Caco-2 (cell line): ENCODE results near the gene NFATC1. TPM values are rescaled to one million over a fixed set of nuclear protein-coding genes. Genes with fewer than 3 reads are reported as not detected.

Source experiments
- BruUV-seq: library from RNA; stranded (reverse); fragments of 400-500 nt; replicated peaks from 2 replicates; lab custom pipeline; 2021; lab: Mats Ljungman, UMichigan
- CTCF ChIA-PET: fragments of 300-600 bp; sonication (Branson Sonifier 250); formaldehyde crosslinking; loops from one replicate; lab custom pipeline; 2022; ENCODE audit warnings: antibody characterized with exemption; lab: Charles Lee
- POLR2A ChIA-PET: fragments of 300-600 bp; sonication (Branson Sonifier 250); formaldehyde crosslinking; loops from one replicate; lab custom pipeline; 2022; ENCODE audit warnings: antibody characterized with exemption; lab: Charles Lee
- DNase-seq, 2 experiments: peaks; one replicate each; pipeline versions ENCODE4 v3.0.0 to v3.0.0-alpha.2; 2020 to 2022
- H3K27me3 ChIP-seq: replicated peaks from 2 replicates; pipeline ENCODE4 v1.6.0; 2011; ENCODE audit warnings: low read length; ENCODE audit not compliant: control insufficient read depth, insufficient read depth
- H3K36me3 ChIP-seq: 2 replicates; pipeline ENCODE4 v1.5.1; 2011; ENCODE audit warnings: low read length; ENCODE audit not compliant: control insufficient read depth, insufficient read depth
- H3K4me1 ChIP-seq: fragments of 250-450 bp; sonication (Bioruptor Pico); 2 replicates; pipeline ENCODE4 v1.5.1; 2020; ENCODE audit warnings: mild to moderate bottlenecking
- H3K4me3 ChIP-seq: 2 replicates; pipeline ENCODE4 v1.5.1; 2011; ENCODE audit warnings: low read depth, mild to moderate bottlenecking, control low read depth, low read length
- H3K9me3 ChIP-seq: fragments of 250-450 bp; sonication (Bioruptor Pico); 2 replicates; pipeline ENCODE4 v1.5.1; 2020; ENCODE audit warnings: mild to moderate bottlenecking, moderate library complexity
- H3K27ac Mint-ChIP-seq: one replicate; pipeline ENCODE4 v1.8.0; 2022; ENCODE audit warnings: mixed read lengths; ENCODE audit not compliant: unreplicated experiment
- H3K27me3 Mint-ChIP-seq: one replicate; pipeline ENCODE4 v1.8.0; 2022; ENCODE audit warnings: mixed read lengths; ENCODE audit not compliant: insufficient read depth, unreplicated experiment
- H3K36me3 Mint-ChIP-seq: one replicate; pipeline ENCODE4 v1.8.0; 2022; ENCODE audit warnings: mild to moderate bottlenecking, mixed read lengths; ENCODE audit not compliant: insufficient read depth, unreplicated experiment
- H3K4me1 Mint-ChIP-seq: one replicate; pipeline ENCODE4 v1.8.0; 2022; ENCODE audit warnings: low read depth, mixed read lengths; ENCODE audit not compliant: unreplicated experiment
- H3K4me3 Mint-ChIP-seq: one replicate; pipeline ENCODE4 v1.8.0; 2022; ENCODE audit warnings: mild to moderate bottlenecking, moderate library complexity, mixed read lengths; ENCODE audit not compliant: unreplicated experiment
- H3K9me3 Mint-ChIP-seq: one replicate; pipeline ENCODE4 v1.8.0; 2022; ENCODE audit warnings: mixed read lengths; ENCODE audit not compliant: unreplicated experiment
- CTCF ChIP-seq, 2 experiments: fragments of 200-600 bp in 1 of 2; IDR thresholded peaks; 1 replicate in 1 of 2; 2 replicates in 1 of 2; pipeline versions ENCODE4 v1.5.1 to v1.8.0; 2011 to 2022; ENCODE audit warnings: antibody characterized with exemption in 1 of 2, control low read depth in 1 of 2, inconsistent platforms in 1 of 2, low read depth in 1 of 2, low read length in 1 of 2, mild to moderate bottlenecking in 1 of 2, moderate library complexity in 1 of 2; ENCODE audit not compliant: insufficient read depth in 1 of 2, severe bottlenecking in 1 of 2, unreplicated experiment in 1 of 2
- intact Hi-C: fragments of 100-400 bp; cut with micrococcal nuclease; formaldehyde crosslinking; loops from one replicate; pipeline ENCODE4 v1.10.0; 2022; ENCODE audit not compliant: unreplicated experiment
- total RNA-seq: library from RNA; stranded (reverse); gene quantifications from 2 replicates; pipeline ENCODE4 v1.2.3, GENCODE V29; 2022

The NFATC1 gene
- total RNA-seq, 1 experiment from 2014 or later, result 0.66 TPM

- Mint-ChIP-seq H3K27ac (no peak overlapping the region), H3K4me1 (no peaks in the 10 kb centered on the region), H3K9me3 (no peaks in the 10 kb centered on the region), H3K4me3 (no peak overlapping the region), H3K36me3 (no peaks in the 10 kb centered on the region), H3K27me3 (no peaks in the 10 kb centered on the region)
- H3K4me1 ChIP-seq, result peaks cover 11% of the 10 kb centered on the region
- DNase-seq, result no peak
- no peaks in the 10 kb centered on the region for H3K27me3 ChIP-seq
- no peaks in the 10 kb centered on the region for H3K36me3 ChIP-seq
- H3K4me3 ChIP-seq, result no peak overlapping the region
- ChIA-PET CTCF (no interaction called here), POLR2A (no interaction called here)
- intact Hi-C loops, result no loop called here
- H3K9me3 ChIP-seq, result no peaks in the 10 kb centered on the region
- no peak for TF ChIP-seq CTCF (IDR thresholded peaks at IDR 0.05; ENCODE audit: insufficient read depth in 1 of 2, low read depth in 1 of 2, low read length in 1 of 2, severe bottlenecking in 1 of 2, unreplicated experiment in 1 of 2)
- BruUV-seq, result no TSS peak
Observed at GRCh38 chr18:79463424-79463960, 67.8 kb downstream of the NFATC1 start.

GRCh38 chr18:79465392-79465991, 69.8 kb downstream of the NFATC1 start:
- no peaks in the 10 kb centered on the region for H3K27me3 ChIP-seq
- ChIA-PET POLR2A (no interaction called here), CTCF (no interaction called here)
- no peak overlapping the region for H3K4me3 Mint-ChIP-seq
- H3K36me3 ChIP-seq, result no peaks in the 10 kb centered on the region
- no peaks in the 10 kb centered on the region for H3K36me3 Mint-ChIP-seq
- TF ChIP-seq CTCF (IDR thresholded peaks at IDR 0.05; ENCODE audit: insufficient read depth in 1 of 2, low read depth in 1 of 2, low read length in 1 of 2, severe bottlenecking in 1 of 2, unreplicated experiment in 1 of 2), result no peak
- intact Hi-C loops, result no loop called here
- no peaks in the 10 kb centered on the region for H3K4me1 Mint-ChIP-seq
- no TSS peak for BruUV-seq
- no peaks in the 10 kb centered on the region for H3K9me3 ChIP-seq
- no peak overlapping the region for H3K4me3 ChIP-seq
- no peak for DNase-seq
- no peaks in the 10 kb centered on the region for H3K9me3 Mint-ChIP-seq
- no peaks in the 10 kb centered on the region for H3K4me1 ChIP-seq
- H3K27me3 Mint-ChIP-seq, result no peaks in the 10 kb centered on the region
- no peak overlapping the region for H3K27ac Mint-ChIP-seq

- ChIA-PET POLR2A (no interaction called here), CTCF (no interaction called here)
- no peak for TF ChIP-seq CTCF (IDR thresholded peaks at IDR 0.05; ENCODE audit: insufficient read depth in 1 of 2, low read depth in 1 of 2, low read length in 1 of 2, severe bottlenecking in 1 of 2, unreplicated experiment in 1 of 2)
- H3K27me3 ChIP-seq, result no peaks in the 10 kb centered on the region
- Mint-ChIP-seq H3K36me3 (no peaks in the 10 kb centered on the region), H3K4me1 (no peaks in the 10 kb centered on the region), H3K27ac (no peak overlapping the region), H3K9me3 (no peaks in the 10 kb centered on the region), H3K27me3 (no peaks in the 10 kb centered on the region), H3K4me3 (no peak overlapping the region)
- no peaks in the 10 kb centered on the region for H3K36me3 ChIP-seq
- H3K4me3 ChIP-seq, result no peak overlapping the region
- no peaks in the 10 kb centered on the region for H3K4me1 ChIP-seq
- intact Hi-C loops, result no loop called here
- no TSS peak for BruUV-seq
- no peaks in the 10 kb centered on the region for H3K9me3 ChIP-seq
- DNase-seq, result no peak
Observed at GRCh38 chr18:79466591-79466990, 70.9 kb downstream of the NFATC1 start.
